SK-MEL-5 (cell line): Measurements from ENCODE around the gene ARCN1. TPM values are rescaled to one million over a fixed set of nuclear protein-coding genes. Genes with fewer than 3 reads are reported as not detected.

Source experiments
- DNase-seq: peaks from one replicate; pipeline ENCODE4 v3.0.0-alpha.2; 2016; ENCODE audit warnings: low read depth, low spot score
- in situ Hi-C: cut with HindIII; loops from 2 replicates; pipeline ENCODE4 v1.10.0; 2016; ENCODE audit warnings: low sequenced_read_pairs, high pct_unique_total_duplicates, low pct_unique_long_range_greater_than_20kb
- total RNA-seq: library from RNA; depleted of rRNA; stranded (reverse); fragments of >200 nt; shearing (Covaris generic); gene quantifications from 2 replicates; pipeline ENCODE4 v1.2.3, GENCODE V29; 2014

ARCN1 gene
- total RNA-seq, 1 experiment from 2014 or later, result 93.3 TPM

DNA sequence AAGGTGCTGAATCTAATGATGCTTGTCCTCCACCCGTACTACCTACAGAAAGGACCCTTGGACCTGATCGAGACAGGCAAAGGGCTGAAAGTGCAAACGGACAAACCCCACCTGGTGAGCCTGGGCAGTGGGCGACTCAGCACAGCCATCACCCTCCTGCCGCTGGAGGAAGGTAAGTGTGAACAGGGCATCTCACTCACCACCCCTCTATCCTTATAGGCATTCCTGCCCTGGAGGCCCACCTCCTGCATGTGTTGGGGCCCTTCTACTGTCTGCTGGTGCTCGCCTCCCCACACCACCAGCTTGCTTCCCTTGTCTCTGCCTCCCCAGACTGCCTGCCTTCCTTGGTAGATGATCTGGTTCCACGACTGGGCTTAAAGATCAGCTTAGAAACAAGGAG is 42.3 kb downstream of the ARCN1 start:
- in situ Hi-C loops, result no loop called here
- no peak for DNase-seq

DNA sequence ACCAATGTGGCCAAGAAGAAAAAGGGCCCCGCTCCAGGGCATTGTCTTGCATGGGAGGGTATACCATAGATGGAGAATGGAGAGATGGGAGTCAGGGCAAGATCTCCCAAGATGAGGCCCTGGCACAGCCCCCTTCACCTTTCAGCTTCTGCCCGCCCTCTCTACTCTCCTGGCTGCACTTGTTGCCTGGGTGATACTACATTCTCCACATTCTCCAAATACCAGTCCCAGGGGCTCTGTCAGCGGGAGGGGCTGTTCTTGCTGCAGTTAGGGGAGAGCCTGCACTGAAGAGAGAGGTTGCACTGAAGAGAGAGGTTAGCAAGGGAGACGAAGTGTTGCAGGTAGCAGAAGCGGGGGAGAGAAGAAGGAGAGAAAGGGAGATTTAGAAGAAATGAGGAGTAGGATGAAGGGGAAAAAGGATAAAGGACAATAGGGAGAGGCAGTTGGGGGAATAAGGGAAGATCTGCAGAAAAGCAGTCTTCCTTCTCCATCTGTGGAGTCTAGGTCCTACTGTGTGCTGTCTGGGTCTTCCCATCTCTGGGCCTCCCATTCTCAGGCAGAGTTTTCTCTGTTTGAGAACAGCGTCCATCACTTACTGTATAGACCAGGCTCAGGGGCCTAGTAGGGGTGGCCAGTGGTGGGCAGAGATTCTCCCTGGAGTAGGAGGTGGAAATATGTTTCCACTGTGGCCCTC is 43.2 kb downstream of the ARCN1 start:
- in situ Hi-C loops, result no loop called here
- no peak for DNase-seq

DNA sequence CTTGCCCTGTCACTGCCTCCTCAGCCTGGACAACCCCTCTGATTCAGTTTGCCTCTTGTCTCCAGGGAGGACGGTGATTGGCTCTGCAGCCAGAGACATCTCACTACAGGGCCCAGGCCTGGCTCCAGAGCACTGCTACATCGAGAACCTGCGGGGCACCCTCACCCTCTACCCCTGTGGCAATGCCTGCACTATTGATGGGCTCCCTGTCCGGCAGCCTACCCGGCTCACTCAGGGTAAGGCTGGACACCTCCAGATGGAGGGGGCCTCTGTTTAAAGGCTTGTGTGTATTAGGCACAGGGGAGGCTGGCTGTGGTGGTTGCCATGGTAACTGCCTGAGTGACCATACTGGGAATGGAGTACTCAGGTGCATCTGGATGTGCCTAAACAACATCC is 43.8 kb downstream of the ARCN1 start:
- in situ Hi-C loops, result no loop called here
- no peak for DNase-seq

- in situ Hi-C loops, result no loop called here
Measured at GRCh38 chr11:118618115-118618990, 46.1 kb downstream of the ARCN1 start.

DNA sequence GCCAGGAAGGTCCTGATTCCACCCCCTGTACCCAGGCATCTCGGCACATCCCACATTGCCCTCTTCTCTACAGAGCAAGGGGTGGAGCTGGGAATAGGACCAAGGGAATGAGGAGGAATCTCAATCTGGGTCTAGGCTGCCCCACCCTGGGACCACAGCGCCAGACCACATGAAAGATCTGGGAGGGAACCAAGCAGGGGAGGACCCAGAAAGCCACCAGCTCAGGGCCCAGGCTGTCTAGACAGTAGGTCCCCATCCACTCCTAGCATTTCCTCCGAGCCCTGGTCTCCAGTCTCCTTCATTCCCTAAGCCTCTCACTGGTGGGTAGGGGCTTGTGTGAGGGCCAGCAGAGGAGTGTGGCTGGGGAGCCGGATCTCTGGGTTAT is 46.8 kb downstream of the ARCN1 start:
- in situ Hi-C loops, result no loop called here
- DNase-seq, result no peak

More at GRCh38 chr11:118618115-118618990, 46.1 kb downstream of the ARCN1 start:
- peak; percentile 68 for DNase-seq

GRCh38 chr11:118619444-118620197 is 47.4 kb downstream of the ARCN1 start:
- DNase-seq, result peak; percentile 28
- in situ Hi-C loops, result no loop called here

- DNase-seq, result peak; percentile 78
- in situ Hi-C loops, result no loop called here
Measured at GRCh38 chr11:118620529-118621070, 48.4 kb downstream of the ARCN1 start.

DNA sequence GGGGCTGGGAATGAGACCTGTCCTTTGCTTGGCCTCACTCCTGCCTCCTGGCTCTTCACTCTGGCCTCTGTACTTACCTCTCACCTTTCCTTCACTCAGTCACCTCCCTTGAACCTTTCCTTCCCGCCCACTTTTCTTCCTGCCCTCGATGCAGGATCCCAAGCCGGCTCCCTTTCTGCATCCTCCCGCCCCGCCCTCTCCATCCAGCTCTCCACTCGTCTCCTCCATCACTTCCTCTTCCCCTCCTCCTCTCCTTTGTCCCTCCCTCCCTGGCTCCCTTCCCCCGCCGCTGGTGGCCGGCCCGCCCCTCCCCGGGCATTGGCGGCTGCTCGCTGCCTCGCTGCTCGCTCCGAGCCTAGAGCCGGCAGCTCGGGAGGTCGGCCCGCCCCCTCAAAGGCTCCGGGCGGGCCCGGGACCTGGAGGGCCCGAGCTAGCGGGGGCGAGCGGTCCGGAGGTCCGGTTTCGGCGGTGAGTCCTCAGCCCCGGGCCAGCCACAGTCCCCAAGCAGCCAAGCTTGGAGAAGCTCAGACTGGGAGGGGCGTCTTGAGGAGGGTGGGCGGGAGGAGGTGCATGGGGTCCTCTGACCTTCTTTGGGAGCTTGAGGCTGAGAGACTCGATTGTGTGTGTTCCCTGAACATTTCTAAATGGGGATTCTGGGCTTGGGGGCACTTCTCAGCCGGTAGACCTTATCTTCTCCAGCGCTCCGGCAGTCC is 49.0 kb downstream of the ARCN1 start:
- in situ Hi-C loops, result no loop called here
- peak; percentile 83 for DNase-seq

DNA sequence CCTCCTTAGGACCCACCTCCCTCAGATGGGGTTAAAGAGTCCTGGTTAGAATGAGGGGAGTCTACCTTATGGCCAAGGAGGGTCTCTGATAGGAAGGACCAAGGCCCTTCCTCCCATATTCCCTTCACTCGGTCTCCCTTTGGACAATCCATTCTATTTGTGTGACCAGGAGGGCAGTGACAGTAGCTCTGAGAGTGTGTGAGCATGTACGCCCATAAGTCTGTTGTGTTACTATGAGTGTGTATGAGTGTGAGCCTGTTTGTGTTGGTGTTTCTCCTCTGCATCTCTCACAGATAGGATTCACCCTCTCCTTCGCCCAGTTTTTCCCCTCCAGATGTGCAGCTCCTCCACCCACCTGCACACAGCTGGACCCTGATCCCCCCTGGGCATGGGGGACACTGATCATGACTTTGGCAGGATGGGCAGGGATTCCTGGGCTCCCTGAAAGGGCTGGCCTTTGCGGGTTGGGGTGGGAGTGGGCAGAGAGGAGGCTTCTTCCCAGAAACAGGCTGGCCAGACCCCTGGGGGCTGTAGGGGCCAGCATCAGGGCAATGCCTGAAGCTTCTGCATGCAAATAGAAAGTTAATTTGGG is 49.7 kb downstream of the ARCN1 start:
- in situ Hi-C loops, result no loop called here
- no peak for DNase-seq

DNA sequence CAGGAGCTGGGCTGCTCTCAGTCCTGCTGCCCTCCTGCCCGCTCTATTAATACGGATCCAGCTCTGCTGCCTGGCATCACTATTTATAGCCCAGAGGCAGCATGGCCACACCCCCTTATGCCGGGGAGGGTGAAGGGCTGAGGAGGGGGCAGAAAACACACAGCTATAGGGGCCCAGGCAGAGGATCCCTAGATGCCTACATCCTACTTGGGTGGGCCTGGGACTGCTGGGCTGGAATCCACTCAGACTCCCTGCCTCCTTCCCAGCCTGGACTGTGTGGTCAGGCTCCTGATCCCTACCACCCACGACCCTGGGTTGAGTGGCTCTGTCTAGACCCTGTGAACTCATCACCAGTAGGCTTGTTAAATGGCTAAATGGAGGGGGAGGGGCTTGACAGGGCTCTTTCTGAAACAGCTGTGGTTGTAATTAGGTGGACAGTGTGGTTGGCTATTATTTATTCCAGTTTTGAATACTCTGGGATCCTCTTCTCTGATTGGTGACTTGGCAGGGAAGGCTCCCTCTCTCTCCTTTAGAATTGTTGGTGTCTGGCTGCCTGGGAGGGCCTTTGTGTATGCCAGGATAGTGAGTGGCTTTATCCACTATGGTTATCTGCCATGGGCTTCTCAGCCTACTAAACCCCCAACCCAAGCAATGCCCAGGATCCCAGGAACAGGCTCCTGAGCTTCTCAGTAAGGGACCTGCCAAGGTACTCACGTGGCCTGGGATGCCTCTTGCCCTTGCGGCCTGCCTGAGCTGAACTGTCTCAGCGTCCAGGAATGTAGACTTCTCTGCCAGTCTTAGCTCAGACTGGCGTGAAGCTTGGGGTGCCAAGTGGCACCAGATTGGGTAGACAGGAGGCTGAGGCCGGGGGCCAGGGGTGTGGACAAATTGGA is 50.4 kb downstream of the ARCN1 start:
- DNase-seq, result no peak
- in situ Hi-C loops, result no loop called here

- no peak for DNase-seq
- in situ Hi-C loops, result no loop called here
Measured at GRCh38 chr11:118623269-118623655, 51.1 kb downstream of the ARCN1 start.

DNA sequence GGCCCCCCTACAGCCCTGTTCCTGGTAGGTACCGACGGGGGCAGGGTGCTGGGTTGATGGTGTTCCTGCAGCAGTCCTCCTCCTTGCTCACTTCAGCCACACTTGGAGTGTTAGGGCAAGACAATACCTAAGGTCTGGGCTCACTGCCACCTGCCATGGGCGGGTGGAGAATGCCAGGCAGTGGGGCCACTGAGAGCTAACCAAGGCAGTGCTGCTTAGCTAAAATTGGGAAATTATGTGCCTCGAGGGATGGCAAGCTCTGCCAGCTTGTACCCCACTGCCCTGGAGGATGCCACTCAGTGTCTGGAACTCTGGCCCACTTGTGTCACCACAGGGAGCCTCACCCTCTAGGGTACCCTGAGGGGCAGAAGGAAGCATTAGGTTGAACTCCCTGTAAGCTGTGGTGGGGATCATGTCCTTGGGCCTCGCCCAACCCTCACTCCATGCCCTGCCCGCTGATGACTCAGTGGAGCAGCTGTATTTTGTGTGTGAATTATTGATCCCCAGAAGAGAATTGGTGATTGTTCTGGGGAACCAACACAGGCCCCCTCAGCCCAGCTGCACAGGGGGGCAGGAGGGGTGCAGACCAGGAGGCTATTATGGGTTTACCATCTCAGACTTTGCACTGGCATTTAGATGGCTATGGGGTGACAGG is 53.0 kb downstream of the ARCN1 start:
- no peak for DNase-seq
- in situ Hi-C loops, result no loop called here

DNA sequence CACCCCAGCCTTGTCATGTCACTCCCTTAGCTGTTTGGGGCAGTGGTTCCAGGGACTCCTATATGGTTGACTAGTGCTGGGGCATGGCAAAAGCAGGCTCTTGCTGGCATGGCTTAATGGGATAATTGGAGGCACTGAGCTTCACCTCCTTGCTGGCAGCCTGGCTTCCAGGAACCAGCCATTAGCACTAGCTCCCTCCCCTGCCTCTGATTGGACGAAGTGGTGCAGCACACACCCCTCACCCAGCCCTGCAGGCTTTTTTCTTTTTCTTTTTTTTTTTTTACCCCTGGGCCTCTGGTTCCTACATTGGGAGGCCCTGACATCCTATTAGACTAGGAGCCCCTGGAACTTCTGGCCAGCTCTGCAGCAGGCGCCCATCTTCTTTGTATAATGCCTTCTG is 53.8 kb downstream of the ARCN1 start:
- DNase-seq, result no peak

DNA sequence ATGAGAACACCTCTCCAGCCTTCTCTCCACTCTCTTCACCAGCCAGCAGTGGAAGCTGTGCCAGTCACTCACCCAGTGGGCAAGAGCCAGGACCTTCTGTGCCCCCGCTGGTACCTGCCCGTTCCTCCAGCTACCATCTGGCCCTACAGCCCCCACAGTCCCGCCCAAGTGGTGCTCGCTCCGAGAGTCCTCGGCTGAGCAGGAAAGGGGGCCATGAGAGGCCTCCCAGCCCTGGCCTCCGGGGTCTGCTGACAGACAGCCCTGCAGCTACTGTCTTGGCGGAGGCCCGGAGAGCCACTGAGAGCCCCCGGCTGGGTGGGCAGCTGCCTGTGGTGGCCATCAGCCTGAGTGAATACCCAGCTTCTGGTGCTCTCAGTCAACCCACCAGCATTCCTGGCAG is 55.4 kb downstream of the ARCN1 start:
- in situ Hi-C loops, result no loop called here

More for the DNA sequence above, 53.8 kb downstream of the ARCN1 start:
- in situ Hi-C loops, result no loop called here

GRCh38 chr11:118628031-118628430 is 55.8 kb downstream of the ARCN1 start:
- in situ Hi-C loops, result no loop called here
- no peak for DNase-seq

More for the DNA sequence above, 55.4 kb downstream of the ARCN1 start:
- DNase-seq, result no peak

GRCh38 chr11:118628432-118628831 is 56.2 kb downstream of the ARCN1 start:
- in situ Hi-C loops, result no loop called here
- DNase-seq, result no peak
